ENCODE measurements around the gene CD226.
"Not testable (repeated sequence)": the region's sequence is repeated elsewhere in the genome, so short reads cannot be mapped to it uniquely, and the experiment has no call there.

CD226 gene

DNA sequence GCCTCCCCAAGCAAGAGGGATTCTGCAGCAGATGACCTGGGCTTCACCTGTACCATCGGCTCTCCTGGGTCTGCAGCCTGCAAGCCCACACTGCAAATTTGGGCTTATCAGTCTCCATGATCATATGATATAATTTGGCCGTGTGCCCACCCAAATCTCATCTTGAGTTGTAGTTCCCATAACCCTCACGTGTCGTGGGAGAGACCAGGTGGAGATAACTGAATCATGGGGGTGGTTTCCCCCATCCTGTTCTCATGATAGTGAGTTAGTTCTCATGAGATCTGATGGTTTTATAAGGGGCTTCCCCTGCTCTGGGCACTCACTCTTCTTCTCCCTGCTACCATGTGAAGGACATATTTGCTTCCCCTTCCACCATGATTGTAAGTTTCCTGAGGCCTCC, 7.9 kb downstream of the CD226 start:
- FAIRE-seq; DNase-seq (ENCODE audit: insufficient read length): not testable (repeated sequence)
- TF ChIP-seq POLR2AphosphoS5 (IDR thresholded peaks at IDR 0.05; ENCODE audit: low read depth, low read length): 0 out of 2 replicates have a peak, but pooled peaks have one; percentile 39

DNA sequence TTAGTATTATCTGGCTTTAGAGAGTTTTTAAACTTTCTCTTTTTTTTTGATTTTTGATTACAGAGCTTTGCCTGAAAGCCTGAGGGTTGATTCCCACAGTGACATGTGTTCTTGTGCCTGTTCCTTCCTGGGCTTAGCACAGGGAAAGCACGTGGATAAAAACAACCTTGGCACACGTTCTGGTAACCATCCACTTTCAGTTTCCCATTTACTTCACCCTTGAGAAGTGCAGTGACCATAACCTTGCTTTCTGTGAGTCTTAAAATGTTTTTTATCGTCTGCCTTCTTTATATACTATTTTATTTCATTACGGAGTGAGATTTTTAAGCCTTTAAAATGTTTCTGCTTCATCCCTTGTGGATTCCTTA, 11.5 kb downstream of the CD226 start:
- no peak for TF ChIP-seq POLR2A (IDR thresholded peaks at IDR 0.05; ENCODE audit: low read depth, low read length)
- no peak for TF ChIP-seq TAF1 (IDR thresholded peaks at IDR 0.05; ENCODE audit: borderline replicate concordance, low read depth, low read length)
- no peak for TF ChIP-seq POLR2AphosphoS5 (IDR thresholded peaks at IDR 0.05; ENCODE audit: low read depth, low read length)
- DNase-seq (ENCODE audit: insufficient read length): no peak
- FAIRE-seq: no peak

- TF ChIP-seq POLR2AphosphoS5 (IDR thresholded peaks at IDR 0.05; ENCODE audit: low read depth, low read length) (no peak), POLR2A (IDR thresholded peaks at IDR 0.05; ENCODE audit: low read depth, low read length) (no peak), TAF1 (IDR thresholded peaks at IDR 0.05; ENCODE audit: borderline replicate concordance, low read depth, low read length) (no peak)
- FAIRE-seq (peak; percentile 99), DNase-seq (ENCODE audit: insufficient read length) (no peak)
These were observed 12.1 kb downstream of the CD226 start for GRCh38 chr18:69935319-69936190.

DNA sequence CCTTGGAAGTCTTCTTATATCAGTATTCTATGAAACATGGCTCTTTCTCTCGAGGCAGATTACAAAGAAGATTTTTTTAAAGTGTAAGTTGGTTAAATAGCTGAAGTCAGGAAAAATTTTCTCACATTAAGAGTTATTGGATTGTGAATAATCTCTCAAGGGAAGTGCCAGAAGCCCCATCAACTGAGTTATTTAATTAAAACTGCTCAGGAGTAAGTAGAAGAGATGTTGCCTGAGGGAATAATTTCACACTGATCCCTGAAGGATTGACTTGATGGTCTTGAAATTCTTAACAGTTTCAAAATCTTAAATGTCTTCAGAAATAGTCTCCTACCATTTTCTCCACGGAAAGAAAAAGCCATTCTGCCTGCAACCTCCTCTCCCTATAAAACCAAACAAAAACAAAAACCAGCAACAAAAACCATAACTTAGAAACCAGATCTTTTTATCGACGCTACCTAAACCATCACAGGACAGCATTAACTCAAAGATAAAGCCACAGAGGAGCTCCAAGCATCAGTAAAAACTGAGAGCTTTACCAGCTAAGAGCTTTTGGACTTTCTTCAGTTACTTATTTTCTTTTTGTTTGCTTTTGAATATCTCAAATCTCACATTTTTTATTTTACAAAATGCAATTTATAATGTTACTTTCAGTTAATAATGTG, 12.9 kb downstream of the CD226 start:
- DNase-seq (ENCODE audit: insufficient read length) (no peak), FAIRE-seq (no peak)
- TF ChIP-seq TAF1 (IDR thresholded peaks at IDR 0.05; ENCODE audit: borderline replicate concordance, low read depth, low read length): no peak
- no peak for TF ChIP-seq POLR2A (IDR thresholded peaks at IDR 0.05; ENCODE audit: low read depth, low read length)
- no peak for TF ChIP-seq POLR2AphosphoS5 (IDR thresholded peaks at IDR 0.05; ENCODE audit: low read depth, low read length)

- no peak for FAIRE-seq
- TF ChIP-seq POLR2AphosphoS5 (IDR thresholded peaks at IDR 0.05; ENCODE audit: low read depth, low read length) (no peak), TAF1 (IDR thresholded peaks at IDR 0.05; ENCODE audit: borderline replicate concordance, low read depth, low read length) (no peak), POLR2A (IDR thresholded peaks at IDR 0.05; ENCODE audit: low read depth, low read length) (no peak)
- no peak for DNase-seq (ENCODE audit: insufficient read length)
These were observed 18.5 kb downstream of the CD226 start for GRCh38 chr18:69929041-69929774.

DNA sequence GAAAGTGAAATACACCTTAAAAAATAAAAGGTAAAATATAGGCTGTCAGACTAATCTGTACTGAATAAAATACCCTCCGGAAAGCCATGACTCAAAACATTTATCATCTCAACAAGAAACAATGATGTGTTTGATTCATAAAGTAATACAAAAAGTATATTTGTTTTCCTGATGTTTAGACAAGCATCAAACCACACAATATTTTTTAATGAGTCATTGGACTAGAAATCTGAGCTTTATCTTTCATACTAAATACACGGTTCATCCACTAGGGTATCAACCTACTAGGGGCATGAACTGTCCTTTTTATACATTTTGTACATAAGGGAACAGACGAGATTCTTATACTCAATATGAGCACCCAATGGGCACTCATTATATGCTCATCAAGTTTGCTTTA, 31.3 kb downstream of the CD226 start:
- FAIRE-seq: peak; percentile 40
- no peak for DNase-seq (ENCODE audit: insufficient read length)
- no peak for TF ChIP-seq POLR2A (IDR thresholded peaks at IDR 0.05; ENCODE audit: low read depth, low read length)
- TF ChIP-seq TAF1 (IDR thresholded peaks at IDR 0.05; ENCODE audit: borderline replicate concordance, low read depth, low read length): no peak
- TF ChIP-seq POLR2AphosphoS5 (IDR thresholded peaks at IDR 0.05; ENCODE audit: low read depth, low read length): no peak

DNA sequence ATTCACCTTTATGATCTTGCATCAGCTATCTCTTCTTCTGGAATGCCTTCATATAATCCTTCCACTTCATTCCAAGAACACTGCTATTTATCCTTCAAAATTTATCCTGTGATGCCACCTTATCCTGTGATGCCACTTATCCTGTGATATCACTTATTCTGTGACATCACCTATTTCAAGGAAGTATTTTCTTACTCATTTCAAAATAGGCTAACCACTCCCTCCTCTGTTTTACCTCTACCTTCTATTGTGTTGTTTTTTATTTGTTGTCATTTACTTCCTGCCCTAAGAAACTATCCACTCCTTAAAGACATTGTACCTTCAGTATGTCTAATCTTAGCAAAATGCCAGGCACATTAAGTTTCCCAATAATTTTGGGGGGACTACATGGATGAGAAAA, 38.8 kb downstream of the CD226 start:
- no peak for TF ChIP-seq POLR2A (IDR thresholded peaks at IDR 0.05; ENCODE audit: low read depth, low read length)
- peak; percentile 61 for FAIRE-seq
- DNase-seq (ENCODE audit: insufficient read length): no peak

DNA sequence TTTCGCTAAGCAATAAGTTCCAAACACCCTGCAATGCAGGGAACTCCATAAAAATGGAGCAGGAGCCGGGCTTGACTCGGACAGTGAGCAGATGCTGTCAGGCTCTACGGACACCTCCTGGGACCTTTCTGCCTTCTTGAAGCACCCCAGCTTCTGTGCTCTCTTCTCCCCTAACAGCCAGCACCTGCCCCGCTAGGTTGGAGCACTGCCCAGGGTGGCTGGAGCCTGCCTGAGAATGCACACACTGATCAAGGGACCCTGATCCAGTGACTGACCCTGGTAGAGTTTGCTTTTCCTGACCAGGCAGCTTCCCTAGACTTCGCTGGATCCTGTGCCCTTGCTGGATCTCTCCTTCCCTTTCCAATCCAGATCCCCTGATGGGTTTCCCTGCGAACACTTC, 40.9 kb downstream of the CD226 start:
- no peak for TF ChIP-seq POLR2AphosphoS5 (IDR thresholded peaks at IDR 0.05; ENCODE audit: low read depth, low read length)
- DNase-seq (ENCODE audit: insufficient read length): no peak
- no peak for FAIRE-seq

- DNase-seq (ENCODE audit: insufficient read length) (no peak), FAIRE-seq (no peak)
- TF ChIP-seq POLR2A (IDR thresholded peaks at IDR 0.05; ENCODE audit: low read depth, low read length) (no peak), TAF1 (IDR thresholded peaks at IDR 0.05; ENCODE audit: borderline replicate concordance, low read depth, low read length) (no peak), POLR2AphosphoS5 (IDR thresholded peaks at IDR 0.05; ENCODE audit: low read depth, low read length) (no peak)
These were observed 46.7 kb downstream of the CD226 start for GRCh38 chr18:69900941-69901340.

GRCh38 chr18:69899154-69899923, 48.3 kb downstream of the CD226 start:
- not testable (repeated sequence) for DNase-seq (ENCODE audit: insufficient read length)
- peak; percentile 73 for FAIRE-seq

DNA sequence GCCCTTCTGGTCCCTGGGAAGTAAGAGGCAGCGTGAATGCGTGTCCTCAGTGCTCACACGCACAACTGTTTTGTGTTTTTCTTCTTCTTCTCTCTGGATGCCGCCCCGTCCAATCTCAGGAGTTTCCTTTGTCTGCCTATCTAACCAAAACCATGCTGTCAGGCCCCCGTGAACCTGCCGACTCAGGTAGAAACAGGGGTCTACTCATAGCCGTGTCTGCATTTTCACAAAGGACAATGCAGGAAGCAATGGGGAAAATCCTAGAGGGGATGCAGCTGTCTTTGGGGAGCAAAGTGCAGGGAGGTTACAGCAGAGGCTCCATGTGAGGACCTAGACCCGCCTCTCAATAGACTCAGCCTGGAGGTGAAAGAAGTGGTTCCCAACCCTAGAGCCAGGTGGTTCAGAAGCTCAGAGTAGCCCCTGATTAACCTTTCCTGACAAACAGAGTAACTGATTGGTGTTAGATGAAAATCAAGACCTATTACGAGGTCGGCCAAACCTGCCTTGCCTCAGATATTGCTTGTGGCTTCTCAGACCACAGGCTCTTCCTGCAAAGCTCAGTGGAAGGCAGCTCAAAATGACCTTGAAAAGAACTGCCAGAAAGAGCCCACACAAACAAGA, 49.3 kb downstream of the CD226 start:
- no peak for TF ChIP-seq TAF1 (IDR thresholded peaks at IDR 0.05; ENCODE audit: borderline replicate concordance, low read depth, low read length)
- TF ChIP-seq POLR2A (IDR thresholded peaks at IDR 0.05; ENCODE audit: low read depth, low read length): no peak
- no peak for TF ChIP-seq POLR2AphosphoS5 (IDR thresholded peaks at IDR 0.05; ENCODE audit: low read depth, low read length)
- peak; percentile 67 for FAIRE-seq
- no peak for DNase-seq (ENCODE audit: insufficient read length)
